Measurements from ENCODE around the gene GRIP1.

The GRIP1 gene

DNA sequence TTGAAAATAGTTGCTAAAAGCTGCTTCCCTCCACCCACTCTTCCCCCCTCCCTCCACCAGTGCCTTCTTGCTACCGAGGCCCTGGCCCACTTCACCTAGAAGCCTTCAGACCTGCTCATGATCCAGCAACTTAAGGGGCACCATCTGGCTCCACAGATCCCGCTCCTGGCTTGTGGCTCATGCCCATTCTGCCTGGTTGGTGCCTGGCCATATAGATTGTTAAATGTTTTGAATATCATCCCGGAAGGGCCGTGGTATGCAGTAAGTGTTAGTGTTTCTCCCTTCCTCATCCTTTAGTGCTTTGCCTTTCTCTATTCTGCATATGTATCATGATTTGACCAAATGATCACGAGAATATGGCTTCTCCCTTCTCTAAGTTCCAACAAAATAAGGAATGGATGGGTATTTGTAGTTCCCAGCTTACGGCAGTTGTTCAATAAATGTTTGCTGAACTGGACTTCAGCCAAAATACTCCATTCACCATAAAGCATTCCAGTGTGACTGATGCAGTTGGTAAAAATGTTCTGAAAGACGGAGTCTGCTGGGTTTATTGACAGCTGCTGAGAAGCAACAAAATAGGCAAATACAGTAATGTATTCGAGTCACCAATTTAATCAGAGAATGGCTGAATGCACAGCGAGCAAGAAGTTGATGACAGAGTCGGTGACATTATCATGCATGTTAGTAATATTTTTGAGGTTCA is 30.7 kb downstream of the GRIP1 start:
- TF ChIP-seq, protein P1, sequence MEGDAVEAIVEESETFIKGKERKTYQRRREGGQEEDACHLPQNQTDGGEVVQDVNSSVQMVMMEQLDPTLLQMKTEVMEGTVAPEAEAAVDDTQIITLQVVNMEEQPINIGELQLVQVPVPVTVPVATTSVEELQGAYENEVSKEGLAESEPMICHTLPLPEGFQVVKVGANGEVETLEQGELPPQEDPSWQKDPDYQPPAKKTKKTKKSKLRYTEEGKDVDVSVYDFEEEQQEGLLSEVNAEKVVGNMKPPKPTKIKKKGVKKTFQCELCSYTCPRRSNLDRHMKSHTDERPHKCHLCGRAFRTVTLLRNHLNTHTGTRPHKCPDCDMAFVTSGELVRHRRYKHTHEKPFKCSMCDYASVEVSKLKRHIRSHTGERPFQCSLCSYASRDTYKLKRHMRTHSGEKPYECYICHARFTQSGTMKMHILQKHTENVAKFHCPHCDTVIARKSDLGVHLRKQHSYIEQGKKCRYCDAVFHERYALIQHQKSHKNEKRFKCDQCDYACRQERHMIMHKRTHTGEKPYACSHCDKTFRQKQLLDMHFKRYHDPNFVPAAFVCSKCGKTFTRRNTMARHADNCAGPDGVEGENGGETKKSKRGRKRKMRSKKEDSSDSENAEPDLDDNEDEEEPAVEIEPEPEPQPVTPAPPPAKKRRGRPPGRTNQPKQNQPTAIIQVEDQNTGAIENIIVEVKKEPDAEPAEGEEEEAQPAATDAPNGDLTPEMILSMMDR (IDR thresholded peaks at IDR 0.05; ENCODE audit: insufficient read depth, low read depth, low read length, missing control alignments), result no peak
- no peak overlapping the region for H3K4me3 ChIP-seq (ENCODE audit: low read depth, low read length)
- DNase-seq (ENCODE audit: low read depth), result no peak

DNA sequence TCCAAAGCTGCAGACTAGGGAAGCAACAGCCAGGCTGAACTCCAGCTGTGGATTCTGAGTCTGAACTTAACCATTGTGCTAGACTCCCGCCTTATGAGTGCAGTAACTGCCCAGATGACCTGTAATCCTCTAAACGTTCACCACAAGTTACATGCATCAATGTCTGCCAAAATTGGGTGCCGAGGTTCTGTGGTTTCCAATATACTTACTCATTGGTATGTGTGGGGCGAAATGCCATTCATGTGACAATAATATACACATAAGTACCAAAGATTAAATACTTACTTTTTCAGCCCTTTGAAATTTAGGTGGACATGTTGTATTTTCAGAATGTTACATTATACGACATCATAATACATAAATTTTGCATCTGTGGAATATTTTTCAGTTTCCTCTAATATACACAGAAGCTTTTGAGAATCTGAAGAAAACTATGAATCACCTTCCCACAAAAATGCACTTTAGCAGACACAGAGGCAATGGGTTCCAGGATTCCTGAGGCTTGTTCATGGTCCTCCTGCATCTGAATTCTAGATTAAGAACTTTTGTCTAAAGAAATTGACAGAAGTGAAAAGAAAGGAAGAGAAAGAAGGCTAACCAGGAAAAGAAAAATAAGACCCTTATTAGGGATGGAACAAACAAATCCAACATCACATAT is 31.7 kb downstream of the GRIP1 start:
- H3K4me3 ChIP-seq (ENCODE audit: low read depth, low read length), result no peak overlapping the region
- no peak for DNase-seq (ENCODE audit: low read depth)
- TF ChIP-seq, protein P1 (IDR thresholded peaks at IDR 0.05; ENCODE audit: insufficient read depth, low read depth, low read length, missing control alignments), result no peak

DNA sequence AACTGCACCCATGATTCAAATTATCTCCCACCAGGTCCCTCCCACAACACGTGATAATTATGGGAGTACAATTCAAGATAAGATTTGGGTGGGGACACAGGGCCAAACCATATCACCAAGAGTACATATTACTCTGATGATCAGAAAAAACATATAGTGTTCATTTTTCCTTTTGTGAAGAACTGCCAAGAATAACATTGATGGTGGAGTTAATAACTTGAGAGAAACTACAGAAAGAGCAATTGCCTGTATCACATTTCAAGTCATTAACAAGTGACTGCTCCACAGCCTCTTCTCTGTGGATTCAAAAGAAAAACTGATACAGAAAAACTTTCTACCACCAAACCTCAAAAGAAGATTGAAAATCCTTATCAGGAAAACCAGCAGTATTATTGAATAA is 34.7 kb downstream of the GRIP1 start:
- DNase-seq (ENCODE audit: low read depth), result no peak
- TF ChIP-seq, protein P1 (IDR thresholded peaks at IDR 0.05; ENCODE audit: insufficient read depth, low read depth, low read length, missing control alignments), result no peak
- H3K4me3 ChIP-seq (ENCODE audit: low read depth, low read length), result no peak overlapping the region

DNA sequence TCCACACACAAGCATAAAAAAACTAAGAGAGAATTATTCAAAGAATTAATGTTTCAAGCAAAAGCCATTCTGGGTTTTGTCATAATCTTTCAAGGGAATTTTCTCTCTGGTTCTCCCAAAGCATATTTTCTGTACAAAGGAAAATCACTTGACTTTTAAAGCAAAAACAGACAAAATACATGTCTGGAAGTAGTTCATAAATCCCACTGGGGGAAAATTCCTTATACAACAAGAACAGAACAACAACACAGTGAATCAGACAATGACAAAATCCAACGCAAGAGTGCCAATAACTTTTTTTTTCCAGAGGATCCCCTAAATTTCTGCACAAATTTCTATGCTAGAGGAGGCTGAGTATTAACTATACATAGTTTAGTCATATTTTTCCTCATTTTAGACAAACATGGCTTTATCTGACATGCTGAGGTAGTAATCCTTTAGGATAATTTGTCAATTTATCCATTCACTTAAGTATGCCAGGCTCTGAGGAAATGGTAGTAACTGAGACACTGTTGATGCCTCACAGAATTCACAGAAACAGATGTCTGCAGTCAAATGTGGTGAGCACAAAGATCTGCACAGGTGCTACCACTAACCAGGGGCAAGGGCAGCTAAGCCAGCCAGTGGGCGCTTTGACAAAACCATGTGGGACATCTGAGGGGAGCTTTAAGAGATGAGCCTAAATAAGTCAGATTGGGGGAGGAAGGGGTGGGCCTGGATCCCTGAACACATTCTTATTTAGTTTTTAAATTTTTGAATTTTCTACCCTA is 38.0 kb downstream of the GRIP1 start:
- H3K4me3 ChIP-seq (ENCODE audit: low read depth, low read length), result no peak overlapping the region
- DNase-seq (ENCODE audit: low read depth), result no peak
- TF ChIP-seq, protein P1 (IDR thresholded peaks at IDR 0.05; ENCODE audit: insufficient read depth, low read depth, low read length, missing control alignments), result no peak

DNA sequence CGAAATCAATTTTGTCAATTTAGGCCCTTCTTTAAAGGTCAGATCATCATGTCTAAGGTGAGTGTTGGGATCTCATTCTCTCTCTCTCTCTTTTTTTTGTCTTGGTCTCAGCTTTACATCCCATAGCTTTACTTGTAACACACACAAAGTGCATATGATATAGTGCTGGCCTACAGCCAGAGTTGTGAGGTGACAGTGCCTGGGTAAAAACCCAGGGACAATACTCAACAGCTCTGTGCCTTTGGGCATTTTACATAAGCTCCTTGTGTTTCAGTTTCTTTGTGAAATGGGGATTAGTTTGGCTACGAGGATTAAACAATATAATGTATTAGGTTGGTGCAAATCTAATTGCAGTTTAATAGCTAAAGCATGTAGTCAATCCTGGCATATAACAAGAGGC is 40.2 kb downstream of the GRIP1 start:
- TF ChIP-seq, protein P1 (IDR thresholded peaks at IDR 0.05; ENCODE audit: insufficient read depth, low read depth, low read length, missing control alignments), result no peak
- no peak overlapping the region for H3K4me3 ChIP-seq (ENCODE audit: low read depth, low read length)
- no peak for DNase-seq (ENCODE audit: low read depth)

DNA sequence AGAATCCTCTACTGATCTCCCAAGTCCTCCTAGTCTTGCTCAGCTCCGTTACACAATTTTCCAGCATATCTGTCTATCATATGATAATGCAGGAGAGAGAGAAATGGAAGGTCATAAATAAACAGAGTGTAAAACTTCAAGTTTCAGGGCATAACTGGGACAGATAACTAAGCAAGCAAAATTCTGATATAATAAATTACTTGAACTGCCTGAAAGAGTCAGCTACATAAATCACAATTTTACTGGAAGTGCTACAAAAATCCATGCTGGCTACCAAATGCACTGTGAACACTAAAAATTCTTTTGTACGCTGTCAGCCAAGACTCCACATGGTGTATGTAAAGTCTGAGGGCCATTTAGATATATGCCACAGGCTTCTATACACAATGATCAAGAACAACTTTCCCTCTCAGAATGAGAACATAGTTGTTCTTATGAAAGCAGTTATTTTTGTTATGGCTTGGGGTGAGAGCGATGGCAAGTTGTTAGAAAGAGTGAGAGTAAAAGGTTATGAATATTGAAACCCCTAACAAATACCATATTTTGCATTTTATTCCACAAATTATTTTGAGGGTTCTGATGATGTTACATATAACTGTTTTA is 41.1 kb downstream of the GRIP1 start:
- TF ChIP-seq, protein P1 (IDR thresholded peaks at IDR 0.05; ENCODE audit: insufficient read depth, low read depth, low read length, missing control alignments), result no peak
- H3K4me3 ChIP-seq (ENCODE audit: low read depth, low read length), result no peak overlapping the region
- DNase-seq (ENCODE audit: low read depth), result no peak
